K562 (cell line): Measurements from ENCODE around the gene SLX4IP. TPM values are rescaled to one million over a fixed set of nuclear protein-coding genes. Genes with fewer than 3 reads are reported as not detected.

Experiments used
- ARID4B ChIP-seq: sonication (generic); formaldehyde crosslinking; IDR thresholded peaks from 2 replicates; pipeline ENCODE4 v1.8.0; 2022; ENCODE audit warnings: mild to moderate bottlenecking, missing genetic modification reagents
- C11orf30 ChIP-seq: fragments of 450-650 bp; IDR thresholded peaks from 2 replicates; pipeline ENCODE4 v1.6.1; 2016; ENCODE audit warnings: low read depth, mild to moderate bottlenecking
- CREB1 ChIP-seq, 2 experiments: sonication (generic) in 1 of 2; formaldehyde crosslinking in 1 of 2; IDR thresholded peaks; 2 replicates each; pipeline versions ENCODE4 v1.6.1 to v1.8.0; 2012 to 2022; ENCODE audit warnings: inconsistent platforms in 1 of 2, mild to moderate bottlenecking in 1 of 2, missing genetic modification reagents in 1 of 2, moderate library complexity in 1 of 2
- EP400 ChIP-seq: fragments of 450-650 bp; IDR thresholded peaks from 2 replicates; pipeline ENCODE4 v1.6.1; 2017; ENCODE audit warnings: antibody characterized with exemption, mild to moderate bottlenecking, moderate library complexity
- ETS1 ChIP-seq: conservative IDR thresholded peaks from 2 replicates; pipeline ENCODE4 v1.6.1; 2011; ENCODE audit warnings: low read depth, mild to moderate bottlenecking, low read length; ENCODE audit not compliant: control insufficient read depth
- HDAC8 ChIP-seq: fragments of 450-650 bp; IDR thresholded peaks from 2 replicates; pipeline ENCODE4 v1.6.1; 2016; ENCODE audit warnings: mild to moderate bottlenecking, missing genetic modification characterization, moderate library complexity, missing compliant biosample characterization
- MAFF ChIP-seq: IDR thresholded peaks from 2 replicates; pipeline ENCODE4 v1.6.1; 2012; ENCODE audit warnings: low read length, improper control_type of control experiment
- NFE2 ChIP-seq: IDR thresholded peaks from 2 replicates; pipeline ENCODE4 v1.6.1; 2014; ENCODE audit warnings: antibody characterized with exemption, low read depth
- PTTG1 ChIP-seq: fragments of 450-650 bp; IDR thresholded peaks from 2 replicates; pipeline ENCODE4 v1.6.1; 2016; ENCODE audit warnings: low read depth, mild to moderate bottlenecking, missing genetic modification characterization, missing compliant biosample characterization
- SMARCA5 ChIP-seq: fragments of 450-650 bp; IDR thresholded peaks from 2 replicates; pipeline ENCODE4 v1.6.1; 2016
- TGIF2 ChIP-seq: sonication (generic); formaldehyde crosslinking; IDR thresholded peaks from 2 replicates; pipeline ENCODE4 v1.8.1; 2022; ENCODE audit warnings: mild to moderate bottlenecking, missing genetic modification reagents, moderate library complexity
- ZNF232 ChIP-seq: sonication (generic); formaldehyde crosslinking; IDR thresholded peaks from 2 replicates; pipeline ENCODE4 v1.8.0; 2022; ENCODE audit warnings: mild to moderate bottlenecking, missing genetic modification reagents
- ZNF274 ChIP-seq: IDR thresholded peaks from 2 replicates; pipeline ENCODE4 v1.6.1; 2011; ENCODE audit warnings: low read depth, mild to moderate bottlenecking, low read length, moderate library complexity, borderline replicate concordance
- polyA plus RNA-seq, 8 experiments: library from polyadenylated mRNA; depleted of rRNA in 4 of 8; stranded (reverse) in 5 of 8; unstranded in 3 of 8; fragments of >200 nt; fragmentation: Nextera tagmentation in 2 of 8; fragmentation: Illumina TruSeq in 1 of 8; extraction: Ambion mirVana in 2 of 8; extraction: Trizol in 1 of 8; gene quantifications; 2 replicates each; pipeline versions ENCODE4 v1.2.1 to v1.2.3, GENCODE V29; 2011 to 2014; ENCODE audit warnings: inconsistent platforms in 1 of 8, missing spikeins in 1 of 8
- total RNA-seq, 7 experiments: library from RNA; depleted of rRNA in 6 of 7; stranded (reverse); fragments of >200 nt in 6 of 7; fragmentation: Illumina TruSeq in 2 of 7; extraction: Trizol in 2 of 7; gene quantifications; 2 replicates each; pipeline versions ENCODE4 v1.2.1 to v1.2.3, GENCODE V29; 2011 to 2021; ENCODE audit warnings: low replicate concordance in 1 of 7
- TF ChIP-seq, protein P1 (sequence below): fragments of 150-350 bp; IDR thresholded peaks from 2 replicates; pipeline ENCODE4 v1.6.1; 2014; ENCODE audit warnings: low read depth, mild to moderate bottlenecking, low read length, borderline replicate concordance
- TF ChIP-seq, protein P2 (sequence below): fragments of 450-650 bp; IDR thresholded peaks from 2 replicates; pipeline ENCODE4 v1.7.1; 2018; ENCODE audit warnings: mild to moderate bottlenecking, low read depth; ENCODE audit not compliant: partially characterized antibody

The SLX4IP gene
- total and polyA plus RNA-seq, 9 of the 15 experiments (the other 6 are each of a cell fraction or from before 2014, with no cell fraction given), result 1.5 to 5.9 (median 3.5) TPM

- peak; percentile 99 for TF ChIP-seq NFE2
- no peak for TF ChIP-seq ETS1
- peak; percentile 98 for TF ChIP-seq MAFF
- TF ChIP-seq EP400, result peak; percentile 53; the same call in 1 of the 2 replicates
- no peak; the same call in 1 of the 2 replicates for TF ChIP-seq CREB1 (IDR thresholded peaks at IDR 0.05)
- TF ChIP-seq CREB1 (CRISPR knock-in tag; IDR thresholded peaks at IDR 0.05), result no peak
- peak; percentile 99 for TF ChIP-seq C11orf30
- no peak for TF ChIP-seq HDAC8
- TF ChIP-seq, protein P1, sequence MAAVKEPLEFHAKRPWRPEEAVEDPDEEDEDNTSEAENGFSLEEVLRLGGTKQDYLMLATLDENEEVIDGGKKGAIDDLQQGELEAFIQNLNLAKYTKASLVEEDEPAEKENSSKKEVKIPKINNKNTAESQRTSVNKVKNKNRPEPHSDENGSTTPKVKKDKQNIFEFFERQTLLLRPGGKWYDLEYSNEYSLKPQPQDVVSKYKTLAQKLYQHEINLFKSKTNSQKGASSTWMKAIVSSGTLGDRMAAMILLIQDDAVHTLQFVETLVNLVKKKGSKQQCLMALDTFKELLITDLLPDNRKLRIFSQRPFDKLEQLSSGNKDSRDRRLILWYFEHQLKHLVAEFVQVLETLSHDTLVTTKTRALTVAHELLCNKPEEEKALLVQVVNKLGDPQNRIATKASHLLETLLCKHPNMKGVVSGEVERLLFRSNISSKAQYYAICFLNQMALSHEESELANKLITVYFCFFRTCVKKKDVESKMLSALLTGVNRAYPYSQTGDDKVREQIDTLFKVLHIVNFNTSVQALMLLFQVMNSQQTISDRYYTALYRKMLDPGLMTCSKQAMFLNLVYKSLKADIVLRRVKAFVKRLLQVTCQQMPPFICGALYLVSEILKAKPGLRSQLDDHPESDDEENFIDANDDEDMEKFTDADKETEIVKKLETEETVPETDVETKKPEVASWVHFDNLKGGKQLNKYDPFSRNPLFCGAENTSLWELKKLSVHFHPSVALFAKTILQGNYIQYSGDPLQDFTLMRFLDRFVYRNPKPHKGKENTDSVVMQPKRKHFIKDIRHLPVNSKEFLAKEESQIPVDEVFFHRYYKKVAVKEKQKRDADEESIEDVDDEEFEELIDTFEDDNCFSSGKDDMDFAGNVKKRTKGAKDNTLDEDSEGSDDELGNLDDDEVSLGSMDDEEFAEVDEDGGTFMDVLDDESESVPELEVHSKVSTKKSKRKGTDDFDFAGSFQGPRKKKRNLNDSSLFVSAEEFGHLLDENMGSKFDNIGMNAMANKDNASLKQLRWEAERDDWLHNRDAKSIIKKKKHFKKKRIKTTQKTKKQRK, result no peak
- no peak for TF ChIP-seq SMARCA5
- TF ChIP-seq ARID4B, result no peak
- TF ChIP-seq, protein P2, sequence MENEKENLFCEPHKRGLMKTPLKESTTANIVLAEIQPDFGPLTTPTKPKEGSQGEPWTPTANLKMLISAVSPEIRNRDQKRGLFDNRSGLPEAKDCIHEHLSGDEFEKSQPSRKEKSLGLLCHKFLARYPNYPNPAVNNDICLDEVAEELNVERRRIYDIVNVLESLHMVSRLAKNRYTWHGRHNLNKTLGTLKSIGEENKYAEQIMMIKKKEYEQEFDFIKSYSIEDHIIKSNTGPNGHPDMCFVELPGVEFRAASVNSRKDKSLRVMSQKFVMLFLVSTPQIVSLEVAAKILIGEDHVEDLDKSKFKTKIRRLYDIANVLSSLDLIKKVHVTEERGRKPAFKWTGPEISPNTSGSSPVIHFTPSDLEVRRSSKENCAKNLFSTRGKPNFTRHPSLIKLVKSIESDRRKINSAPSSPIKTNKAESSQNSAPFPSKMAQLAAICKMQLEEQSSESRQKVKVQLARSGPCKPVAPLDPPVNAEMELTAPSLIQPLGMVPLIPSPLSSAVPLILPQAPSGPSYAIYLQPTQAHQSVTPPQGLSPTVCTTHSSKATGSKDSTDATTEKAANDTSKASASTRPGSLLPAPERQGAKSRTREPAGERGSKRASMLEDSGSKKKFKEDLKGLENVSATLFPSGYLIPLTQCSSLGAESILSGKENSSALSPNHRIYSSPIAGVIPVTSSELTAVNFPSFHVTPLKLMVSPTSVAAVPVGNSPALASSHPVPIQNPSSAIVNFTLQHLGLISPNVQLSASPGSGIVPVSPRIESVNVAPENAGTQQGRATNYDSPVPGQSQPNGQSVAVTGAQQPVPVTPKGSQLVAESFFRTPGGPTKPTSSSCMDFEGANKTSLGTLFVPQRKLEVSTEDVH, result no peak
- TF ChIP-seq ZNF232 (CRISPR knock-in tag), result no peak
- TF ChIP-seq TGIF2 (CRISPR knock-in tag), result no peak
- TF ChIP-seq ZNF274, result no peak
- TF ChIP-seq PTTG1 (tag), result no peak
Measured at GRCh38 chr20:10511509-10512251, 76.6 kb downstream of the SLX4IP start (continued).
